Measurements from ENCODE around the gene DCD. TPM values are rescaled to one million over a fixed set of nuclear protein-coding genes. Genes with fewer than 3 reads are reported as not detected.

Gene DCD
- total and polyA plus RNA-seq, 2 donors (not counting 3 experiments of a cell fraction or from before 2014, with no cell fraction given): not detected

GRCh38 chr12:54627304-54627703 is 20.9 kb downstream of the DCD start:
- no peak overlapping the region for H2AFZ ChIP-seq (ENCODE audit: low read depth, low read length)
- DNase-seq (ENCODE audit: low read depth, low spot score): no peak
- no TSS peak for BruUV-seq (replicated peaks)
- no peak for TF ChIP-seq MAX (IDR thresholded peaks at IDR 0.05; ENCODE audit: insufficient read depth, insufficient read length)
- no peak for FAIRE-seq
- H3K4me1 ChIP-seq (ENCODE audit: control insufficient read depth, extremely low read depth, insufficient read depth, low read length): no peaks in the 10 kb centered on the region
- no peak overlapping the region for H3K4me2 ChIP-seq (ENCODE audit: insufficient read depth, low read length)
- H4K20me1 ChIP-seq (replicated peaks; ENCODE audit: control insufficient read depth, extremely low read depth, insufficient read depth, low read length): no peaks in the 10 kb centered on the region
- no peaks in the 10 kb centered on the region for H3K36me3 ChIP-seq (ENCODE audit: control insufficient read depth in 2 of 2, extremely low read depth in 1 of 2, insufficient read depth in 2 of 2, low read length in 2 of 2)
- peaks cover 0 to 2% of the 10 kb centered on the region in 2 experiments for H3K27me3 ChIP-seq (ENCODE audit: control insufficient read depth in 2 of 2, insufficient read depth in 2 of 2, low read length in 2 of 2)
- POLR2A ChIA-PET: no interaction called here
- dilution Hi-C loops (cut with MboI; ENCODE audit: extremely low pct_ligation_motif_present, low sequenced_read_pairs) (no loop called here), intact Hi-C loops (cut with micrococcal nuclease) (no loop called here)
- no peaks in the 10 kb centered on the region for H3K79me2 ChIP-seq (ENCODE audit: control insufficient read depth, insufficient read depth, low read length)
- CTCF ChIA-PET: no interaction called here
- no peak overlapping the region for H3K9ac ChIP-seq (replicated peaks; ENCODE audit: extremely low read depth, insufficient read depth, low read length)
- no peak overlapping the region for H3K27ac ChIP-seq (ENCODE audit: insufficient read depth, low read depth, low read length)
- no peaks in the 10 kb centered on the region for H3K9me3 ChIP-seq (replicated peaks; ENCODE audit: control insufficient read depth, insufficient read depth, low read length)
- no peak overlapping the region for H3K4me3 ChIP-seq (replicated peaks in 1 of 3; ENCODE audit: insufficient read depth in 1 of 3, low read depth in 1 of 3, low read length in 3 of 3)
- H3K9me1 ChIP-seq (replicated peaks; ENCODE audit: control insufficient read depth, extremely low read depth, insufficient read depth, low read length): no peaks in the 10 kb centered on the region

- DNase-seq (ENCODE audit: low read depth, low spot score) (no peak), FAIRE-seq (no peak)
- Histone ChIP-seq H3K9me3 (replicated peaks; ENCODE audit: control insufficient read depth, insufficient read depth, low read length) (no peaks in the 10 kb centered on the region), H3K27me3 (ENCODE audit: control insufficient read depth in 2 of 2, insufficient read depth in 2 of 2, low read length in 2 of 2) (peaks cover 2 to 11% of the 10 kb centered on the region in 2 experiments), H3K27ac (ENCODE audit: insufficient read depth, low read depth, low read length) (no peak overlapping the region), H3K4me3 (replicated peaks in 1 of 3; ENCODE audit: insufficient read depth in 1 of 3, low read depth in 1 of 3, low read length in 3 of 3) (no peak overlapping the region), H3K4me1 (ENCODE audit: control insufficient read depth, extremely low read depth, insufficient read depth, low read length) (no peaks in the 10 kb centered on the region), H3K4me2 (ENCODE audit: insufficient read depth, low read length) (no peak overlapping the region), H3K9ac (replicated peaks; ENCODE audit: extremely low read depth, insufficient read depth, low read length) (no peak overlapping the region), H3K9me1 (replicated peaks; ENCODE audit: control insufficient read depth, extremely low read depth, insufficient read depth, low read length) (no peaks in the 10 kb centered on the region), H4K20me1 (replicated peaks; ENCODE audit: control insufficient read depth, extremely low read depth, insufficient read depth, low read length) (no peaks in the 10 kb centered on the region), H2AFZ (ENCODE audit: low read depth, low read length) (no peak overlapping the region), H3K36me3 (ENCODE audit: control insufficient read depth in 2 of 2, extremely low read depth in 1 of 2, insufficient read depth in 2 of 2, low read length in 2 of 2) (no peaks in the 10 kb centered on the region), H3K79me2 (ENCODE audit: control insufficient read depth, insufficient read depth, low read length) (no peaks in the 10 kb centered on the region)
- intact Hi-C loops (cut with micrococcal nuclease): no loop called here
- ChIA-PET POLR2A (no interaction called here), CTCF (no interaction called here)
- dilution Hi-C loops (cut with MboI; ENCODE audit: extremely low pct_ligation_motif_present, low sequenced_read_pairs): no loop called here
- no peak for TF ChIP-seq EZH2 (IDR thresholded peaks at IDR 0.05; ENCODE audit: borderline replicate concordance, low read depth, low read length, severe bottlenecking)
- TF ChIP-seq CTCF (IDR thresholded peaks at IDR 0.05; ENCODE audit: extremely low read depth in 1 of 2, insufficient read depth in 1 of 2, low read depth in 1 of 2, low read length in 2 of 2): no peak
- TF ChIP-seq JUN (IDR thresholded peaks at IDR 0.05; ENCODE audit: borderline replicate concordance, insufficient read depth, insufficient read length, low read depth): no peak
- no TSS peak for BruUV-seq (replicated peaks)
Observed at GRCh38 chr12:54625598-54625997, 22.6 kb downstream of the DCD start.

Data from endothelial cell of umbilical vein (primary cell).